ENCODE data around the gene BTN2A1.

- TF ChIP-seq CTCF (IDR thresholded peaks at IDR 0.05 in 4 of 5, conservative IDR thresholded peaks at IDR 0.05 in 1 of 5) (no peak), POLR2A (IDR thresholded peaks at IDR 0.05) (no peak)
Measured at GRCh38 chr6:26476896-26477295, 19.1 kb downstream of the BTN2A1 start.
